Neuronal stem cell (in vitro differentiated cells): ENCODE results near the gene XPO6.

Experiments used
- DNase-seq: peaks from one replicate; pipeline ENCODE4 v3.0.0-alpha.2; 2013; ENCODE audit warnings: low spot score
- H2AFZ ChIP-seq: one replicate; pipeline ENCODE4 v1.6.1; 2013; ENCODE audit warnings: mild to moderate bottlenecking, low read length, inconsistent platforms
- H2AK5ac ChIP-seq: 2 replicates; pipeline ENCODE4 v1.6.1; 2013; ENCODE audit warnings: low read depth, mild to moderate bottlenecking, inconsistent platforms, low read length, moderate library complexity, mixed read lengths
- H2BK120ac ChIP-seq: 2 replicates; pipeline ENCODE4 v1.6.1; 2013; ENCODE audit warnings: low read depth, mild to moderate bottlenecking, inconsistent platforms, low read length, moderate library complexity, mixed read lengths
- H2BK12ac ChIP-seq: one replicate; pipeline ENCODE4 v1.6.1; 2013; ENCODE audit warnings: low read length, inconsistent platforms
- H2BK15ac ChIP-seq: 2 replicates; pipeline ENCODE4 v1.6.1; 2013; ENCODE audit warnings: mild to moderate bottlenecking, low read length, inconsistent platforms, mixed read lengths
- H2BK5ac ChIP-seq: one replicate; pipeline ENCODE4 v1.6.1; 2013; ENCODE audit warnings: inconsistent platforms, mild to moderate bottlenecking, low read length, moderate library complexity
- H3K14ac ChIP-seq: one replicate; pipeline ENCODE4 v1.6.1; 2013; ENCODE audit warnings: low read length, inconsistent platforms
- H3K18ac ChIP-seq: 2 replicates; pipeline ENCODE4 v1.6.1; 2013; ENCODE audit warnings: low read length, inconsistent platforms
- H3K23ac ChIP-seq: 2 replicates; pipeline ENCODE4 v1.6.1; 2013; ENCODE audit warnings: low read depth, mild to moderate bottlenecking, mixed read lengths, low read length, inconsistent platforms; ENCODE audit not compliant: poor library complexity
- H3K27ac ChIP-seq: replicated peaks from 3 replicates; pipeline ENCODE4 v1.5.1; 2013; ENCODE audit warnings: low read length, inconsistent platforms
- H3K27me3 ChIP-seq, 3 experiments: 2 replicates each; pipeline ENCODE4 v1.6.1; 2013; ENCODE audit warnings: low read length in 3 of 3, mild to moderate bottlenecking in 2 of 3, inconsistent platforms in 1 of 3, low read depth in 1 of 3, mixed read lengths in 1 of 3, moderate library complexity in 1 of 3; ENCODE audit not compliant: control insufficient read depth in 3 of 3, insufficient read depth in 3 of 3
- H3K36me3 ChIP-seq, 2 donors: replicated peaks in 1 of 2; 2 replicates each; pipeline ENCODE4 v1.6.1; 2013; ENCODE audit warnings: low read length in 2 of 2; ENCODE audit not compliant: control insufficient read depth in 2 of 2, insufficient read depth in 2 of 2
- H3K4ac ChIP-seq: 2 replicates; pipeline ENCODE4 v1.6.1; 2013; ENCODE audit warnings: inconsistent platforms, mild to moderate bottlenecking, low read length, moderate library complexity
- H3K4me1 ChIP-seq, 2 donors: 1 replicate in 1 of 2; 2 replicates in 1 of 2; pipeline ENCODE4 v1.6.1; 2013; ENCODE audit warnings: low read length in 2 of 2, low read depth in 1 of 2; ENCODE audit not compliant: control insufficient read depth in 2 of 2, insufficient read depth in 1 of 2
- H3K4me2 ChIP-seq: one replicate; pipeline ENCODE4 v1.6.1; 2013; ENCODE audit warnings: mild to moderate bottlenecking, low read length, inconsistent platforms; ENCODE audit not compliant: insufficient read depth, poor library complexity, severe bottlenecking
- H3K4me3 ChIP-seq, 2 donors: 2 replicates each; pipeline ENCODE4 v1.5.1; 2013; ENCODE audit warnings: low read length in 2 of 2, mild to moderate bottlenecking in 2 of 2, inconsistent platforms in 1 of 2, moderate library complexity in 1 of 2
- H3K79me1 ChIP-seq: one replicate; pipeline ENCODE4 v1.6.1; 2013; ENCODE audit warnings: low read depth, mild to moderate bottlenecking, inconsistent platforms, low read length, moderate library complexity
- H3K9ac ChIP-seq: one replicate; pipeline ENCODE4 v1.6.1; 2013; ENCODE audit warnings: mild to moderate bottlenecking, low read depth, low read length, inconsistent platforms; ENCODE audit not compliant: poor library complexity
- H3K9me3 ChIP-seq, 2 donors: replicated peaks in 1 of 2; 2 replicates each; pipeline versions ENCODE3 to v1.6.1; 2013; ENCODE audit warnings: low read length in 2 of 2, mild to moderate bottlenecking in 2 of 2, inconsistent platforms in 1 of 2, low read depth in 1 of 2, mixed read lengths in 1 of 2, moderate library complexity in 1 of 2; ENCODE audit not compliant: control insufficient read depth in 2 of 2, insufficient read depth in 1 of 2
- H4K8ac ChIP-seq: one replicate; pipeline ENCODE4 v1.6.1; 2013; ENCODE audit warnings: low read depth, mild to moderate bottlenecking, inconsistent platforms, low read length, moderate library complexity
- H4K91ac ChIP-seq: one replicate; pipeline ENCODE4 v1.6.1; 2013; ENCODE audit warnings: low read length, low read depth, mild to moderate bottlenecking, inconsistent platforms; ENCODE audit not compliant: poor library complexity
- WGBS, 2 donors: extraction: QIAGEN DNeasy Blood & Tissue Kit; methylation state at CpG; one replicate each; pipeline ENCODE4 v1.1.7; 2013; ENCODE audit warnings: missing lambda C conversion rate in 2 of 2, mixed read lengths in 1 of 2; ENCODE audit not compliant: insufficient read length in 2 of 2, insufficient replicate concordance in 1 of 2; ENCODE audit errors: extremely low coverage in 2 of 2; 5-methylcytosine and 5-hydroxymethylcytosine counted together

The XPO6 gene

GRCh38 chr16:28207399-28207798 lies 4.4 kb downstream of the XPO6 start:
- DNase-seq: no peak
- no peak overlapping the region for H3K4me2 ChIP-seq
- H3K9ac ChIP-seq: no peak overlapping the region
- peaks cover 14 to 82% of the 10 kb centered on the region in 2 donors for H3K36me3 ChIP-seq
- no peak overlapping the region for H3K27ac ChIP-seq
- H4K91ac ChIP-seq: no peak overlapping the region
- no peak overlapping the region for H3K4me3 ChIP-seq
- H4K8ac ChIP-seq: no peak overlapping the region
- WGBS, 2 donors: no CpG with 5 or more reads among the region's 2 CpGs
- no peak overlapping the region for H2AK5ac ChIP-seq
- no peak overlapping the region for H3K18ac ChIP-seq
- H3K14ac ChIP-seq: no peak overlapping the region
- H3K9me3 ChIP-seq: no peaks in the 10 kb centered on the region
- H2BK5ac ChIP-seq: no peak overlapping the region
- H2BK15ac ChIP-seq: no peak overlapping the region
- H2AFZ ChIP-seq: no peak overlapping the region
- H3K23ac ChIP-seq: no peak overlapping the region
- no peak overlapping the region for H2BK12ac ChIP-seq
- no peak overlapping the region for H2BK120ac ChIP-seq
- no peaks in the 10 kb centered on the region for H3K27me3 ChIP-seq
- peaks cover 7% of the 10 kb centered on the region in 2 donors for H3K4me1 ChIP-seq
- no peak overlapping the region for H3K4ac ChIP-seq
- H3K79me1 ChIP-seq: peaks cover 8% of the 10 kb centered on the region

GRCh38 chr16:28205974-28206373 lies 5.8 kb downstream of the XPO6 start:
- Histone ChIP-seq H2BK120ac (no peak overlapping the region), H3K27me3 (no peaks in the 10 kb centered on the region), H4K8ac (no peak overlapping the region), H3K4me2 (no peak overlapping the region), H3K4me3 (no peak overlapping the region), H3K9me3 (no peaks in the 10 kb centered on the region), H2BK12ac (no peak overlapping the region), H3K9ac (no peak overlapping the region), H2BK5ac (no peak overlapping the region), H3K79me1 (peaks cover 4% of the 10 kb centered on the region), H3K36me3 (peaks cover 19 to 94% of the 10 kb centered on the region in 2 donors), H3K14ac (no peak overlapping the region), H2BK15ac (no peak overlapping the region), H4K91ac (no peak overlapping the region), H2AK5ac (no peak overlapping the region), H3K4ac (no peak overlapping the region), H3K4me1 (peaks cover 5 to 7% of the 10 kb centered on the region in 2 donors), H2AFZ (no peak overlapping the region), H3K27ac (no peak overlapping the region), H3K18ac (no peak overlapping the region), H3K23ac (no peak overlapping the region)
- no peak for DNase-seq
- WGBS, 2 donors: no CpG with 5 or more reads among the region's 4 CpGs

GRCh38 chr16:28205117-28205899 lies 6.5 kb downstream of the XPO6 start:
- H2AK5ac ChIP-seq: no peak overlapping the region
- no peak overlapping the region for H3K9ac ChIP-seq
- no peak for DNase-seq
- no peaks in the 10 kb centered on the region for H3K27me3 ChIP-seq
- H3K4me1 ChIP-seq: peaks cover 2 to 3% of the 10 kb centered on the region in 2 donors
- no peak overlapping the region for H3K27ac ChIP-seq
- no peaks in the 10 kb centered on the region for H3K79me1 ChIP-seq
- no peak overlapping the region for H4K8ac ChIP-seq
- no peak overlapping the region for H2BK5ac ChIP-seq
- no peak overlapping the region for H3K4me3 ChIP-seq
- no peak overlapping the region for H3K18ac ChIP-seq
- no peak overlapping the region for H4K91ac ChIP-seq
- H2BK15ac ChIP-seq: no peak overlapping the region
- no CpG with 5 or more reads among the region's 6 CpGs for WGBS, 2 donors
- H3K9me3 ChIP-seq: no peaks in the 10 kb centered on the region
- H3K4ac ChIP-seq: no peak overlapping the region
- H3K23ac ChIP-seq: no peak overlapping the region
- no peak overlapping the region for H2AFZ ChIP-seq
- H3K4me2 ChIP-seq: no peak overlapping the region
- H2BK12ac ChIP-seq: no peak overlapping the region
- H2BK120ac ChIP-seq: no peak overlapping the region
- no peak overlapping the region for H3K14ac ChIP-seq
- peaks cover 19 to 97% of the 10 kb centered on the region in 2 donors for H3K36me3 ChIP-seq

- Histone ChIP-seq H2BK120ac (no peak overlapping the region), H3K79me1 (no peaks in the 10 kb centered on the region), H3K18ac (no peak overlapping the region), H3K14ac (no peak overlapping the region), H2AFZ (no peak overlapping the region), H3K27me3 (no peaks in the 10 kb centered on the region), H3K9me3 (no peaks in the 10 kb centered on the region), H2BK12ac (no peak overlapping the region), H4K8ac (no peak overlapping the region), H4K91ac (no peak overlapping the region), H3K4ac (no peak overlapping the region), H3K4me3 (no peak overlapping the region), H2BK15ac (no peak overlapping the region), H3K4me2 (no peak overlapping the region), H3K36me3 (peaks cover 19 to 97% of the 10 kb centered on the region in 2 donors), H2AK5ac (no peak overlapping the region), H3K9ac (no peak overlapping the region), H3K4me1 (no peaks in the 10 kb centered on the region), H3K27ac (no peak overlapping the region), H3K23ac (no peak overlapping the region), H2BK5ac (no peak overlapping the region)
- no peak for DNase-seq
- whole genome bisulfite sequencing, 2 donors: no CpG with 5 or more reads among the region's 6 CpGs
Observed at GRCh38 chr16:28204622-28205021, 7.1 kb downstream of the XPO6 start.
